Activated CD8-positive, alpha-beta T cell treated with anti-CD3 and anti-CD28 coated beads, Interleukin-2, amount 10 ng/mL, durations not matched to agents 7 days and 5 days (primary cell): ENCODE data around the gene DCAF11. TPM values are rescaled to one million over a fixed set of nuclear protein-coding genes. Genes with fewer than 3 reads are reported as not detected.

Experiments
- ATAC-seq: fragments of 150-1000 bp; cut with Tn5 transposase; one replicate; pipeline ENCODE4 v1.10.0; 2021; ENCODE audit warnings: moderate library complexity
- CTCF ChIA-PET: fragments of 350-600 bp; sonication (Branson Sonifier 250); formaldehyde crosslinking; loops from one replicate; lab custom pipeline; 2021; ENCODE audit warnings: antibody characterized with exemption; lab: Charles Lee
- POLR2A ChIA-PET: fragments of 350-600 bp; sonication (Branson Sonifier 250); formaldehyde crosslinking; loops from one replicate; lab custom pipeline; 2021; ENCODE audit warnings: antibody characterized with exemption; lab: Charles Lee
- DNase-seq: peaks from one replicate; pipeline ENCODE4 v3.0.0-alpha.2; 2020
- H3K27ac Mint-ChIP-seq: one replicate; pipeline ENCODE4 v1.8.0; 2021; ENCODE audit warnings: mild to moderate bottlenecking, mixed read lengths
- H3K27me3 Mint-ChIP-seq: one replicate; pipeline ENCODE4 v1.8.0; 2021; ENCODE audit warnings: low read depth, mixed read lengths
- H3K36me3 Mint-ChIP-seq: one replicate; pipeline ENCODE4 v1.8.0; 2021; ENCODE audit warnings: low read depth, mixed read lengths
- H3K4me1 Mint-ChIP-seq: one replicate; pipeline ENCODE4 v1.8.0; 2021; ENCODE audit warnings: low read depth, mixed read lengths
- H3K4me3 Mint-ChIP-seq: one replicate; pipeline ENCODE4 v1.8.0; 2021; ENCODE audit warnings: mild to moderate bottlenecking, mixed read lengths
- H3K9me3 Mint-ChIP-seq: one replicate; pipeline ENCODE4 v1.8.0; 2022; ENCODE audit warnings: mixed read lengths; ENCODE audit not compliant: insufficient read depth
- total RNA-seq, 2 experiments: library from RNA; stranded (reverse); gene quantifications; one replicate each; pipeline ENCODE4 v1.2.3, GENCODE V29; 2021

DCAF11 gene
- total RNA-seq, 2 experiments from 2014 or later, result 101 to 107 TPM

DNA sequence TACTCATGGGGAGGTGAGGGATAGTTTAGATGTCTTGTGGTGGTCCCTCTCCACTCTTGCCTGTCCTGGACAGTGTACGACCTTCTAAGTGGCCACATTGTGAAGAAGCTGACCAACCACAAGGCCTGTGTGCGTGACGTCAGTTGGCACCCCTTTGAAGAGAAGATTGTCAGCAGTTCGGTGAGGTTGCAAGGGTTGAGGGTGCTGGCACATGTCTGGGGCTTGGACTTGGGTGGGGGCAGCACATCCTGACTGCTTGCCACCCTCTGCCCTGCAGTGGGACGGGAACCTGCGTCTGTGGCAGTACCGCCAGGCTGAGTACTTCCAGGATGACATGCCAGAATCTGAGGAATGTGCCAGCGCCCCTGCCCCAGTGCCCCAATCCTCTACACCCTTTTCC lies 8.3 kb downstream of the DCAF11 start:
- DNase-seq (no peak), ATAC-seq (no peak)
- ChIA-PET POLR2A (interaction anchor here (4.1 kb wide), 1 partner anchor 13 kb away, joined by 17 read pairs; the partner anchor contains the start of gene PSME1), CTCF (interaction anchor here (0.6 to 2.2 kb wide), 3 partner anchors 8 to 91 kb away, joined by 3 to 6 read pairs (median 3); partner anchors contain the start of genes DCAF11, EMC9 and NRL)
- Mint-ChIP-seq H3K27ac (no peak overlapping the region), H3K9me3 (no peaks in the 10 kb centered on the region), H3K4me3 (no peak overlapping the region), H3K4me1 (peaks cover 5% of the 10 kb centered on the region), H3K27me3 (no peaks in the 10 kb centered on the region), H3K36me3 (peaks cover 42% of the 10 kb centered on the region)

GRCh38 chr14:24123424-24124417 lies 9.1 kb downstream of the DCAF11 start:
- no peaks in the 10 kb centered on the region for H3K9me3 Mint-ChIP-seq
- H3K36me3 Mint-ChIP-seq, result peaks cover 33% of the 10 kb centered on the region
- no peaks in the 10 kb centered on the region for H3K27me3 Mint-ChIP-seq
- CTCF ChIA-PET, result interaction anchor here (0.6 to 2.2 kb wide), 3 partner anchors 9 to 90 kb away, joined by 3 to 6 read pairs (median 3); partner anchors contain the start of genes DCAF11, EMC9 and NRL
- DNase-seq (no peak), ATAC-seq (no peak)
- H3K4me3 Mint-ChIP-seq, result no peak overlapping the region
- peak overlapping the region; percentile 3 for H3K27ac Mint-ChIP-seq
- H3K4me1 Mint-ChIP-seq, result peaks cover 5% of the 10 kb centered on the region
- POLR2A ChIA-PET, result interaction anchor here (1.7 to 4.8 kb wide), 3 partner anchors 9 to 23 kb away, joined by 6 to 26 read pairs (median 17); partner anchors contain the start of genes DCAF11, NRL, PSME1 and PSME2

GRCh38 chr14:24126939-24127338 lies 12.4 kb downstream of the DCAF11 start:
- Mint-ChIP-seq H3K4me1 (peaks cover 12% of the 10 kb centered on the region), H3K36me3 (peaks cover 12% of the 10 kb centered on the region), H3K27me3 (no peaks in the 10 kb centered on the region), H3K27ac (no peak overlapping the region), H3K9me3 (no peaks in the 10 kb centered on the region), H3K4me3 (no peak overlapping the region)
- ChIA-PET POLR2A (interaction anchor here (1.4 to 4.8 kb wide), 4 partner anchors 9 to 34 kb away, joined by 3 to 26 read pairs (median 6); partner anchors contain the start of genes DCAF11, IRF9, NRL and PSME1), CTCF (interaction anchor here (0.9 to 3.2 kb wide), 6 partner anchors 9 to 87 kb away, joined by 3 to 8 read pairs (median 6); partner anchors contain the start of genes DCAF11, IRF9, NRL and PSME1)
- DNase-seq (no peak), ATAC-seq (no peak)

DNA sequence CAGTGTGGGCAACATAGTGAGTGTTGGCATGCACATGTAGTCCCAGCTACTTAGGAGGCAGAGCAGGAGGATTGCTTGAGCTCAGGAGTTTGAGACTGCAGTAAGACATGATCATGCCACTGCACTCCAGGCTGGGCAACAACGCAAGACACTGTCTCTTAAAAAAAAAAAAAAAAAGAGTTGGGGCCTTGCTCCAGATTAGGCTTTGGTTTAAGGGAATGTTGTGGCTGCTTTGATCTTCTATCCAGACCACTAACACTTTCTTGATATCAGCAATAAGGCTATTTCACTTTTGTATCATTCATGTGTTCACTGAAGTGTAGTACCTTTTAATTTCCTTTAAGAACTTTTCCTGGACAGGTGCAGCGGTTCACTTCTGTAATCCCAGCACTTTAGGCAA lies 13.1 kb downstream of the DCAF11 start:
- no peak for ATAC-seq
- ChIA-PET CTCF (interaction anchor here (0.9 to 3.2 kb wide), 5 partner anchors 9 to 86 kb away, joined by 3 to 8 read pairs (median 5); partner anchors contain the start of genes DCAF11, IRF9, NRL and PSME1), POLR2A (interaction anchor here (1.6 to 4.8 kb wide), 2 partner anchors 13 to 19 kb away, joined by 5 to 26 read pairs; partner anchors contain the start of genes DCAF11, NRL and PSME2)
- DNase-seq, result no peak
- H3K4me1 Mint-ChIP-seq, result peaks cover 19% of the 10 kb centered on the region
- peaks cover 9% of the 10 kb centered on the region for H3K36me3 Mint-ChIP-seq
- H3K27ac Mint-ChIP-seq, result no peak overlapping the region
- H3K27me3 Mint-ChIP-seq, result no peaks in the 10 kb centered on the region
- H3K4me3 Mint-ChIP-seq, result no peak overlapping the region
- no peaks in the 10 kb centered on the region for H3K9me3 Mint-ChIP-seq

GRCh38 chr14:24129410-24129998 lies 14.9 kb downstream of the DCAF11 start:
- no peak overlapping the region for H3K4me3 Mint-ChIP-seq
- ChIA-PET CTCF (interaction anchor here (0.8 to 2.0 kb wide), 3 partner anchors 12 to 179 kb away, joined by 3 to 5 read pairs (median 4); partner anchors contain the start of genes DCAF11, EMC9 and NRL), POLR2A (no interaction called here)
- ATAC-seq (no peak), DNase-seq (no peak)
- no peaks in the 10 kb centered on the region for H3K9me3 Mint-ChIP-seq
- H3K36me3 Mint-ChIP-seq, result peaks cover 2% of the 10 kb centered on the region
- peaks cover 24% of the 10 kb centered on the region for H3K4me1 Mint-ChIP-seq
- no peak overlapping the region for H3K27ac Mint-ChIP-seq
- H3K27me3 Mint-ChIP-seq, result no peaks in the 10 kb centered on the region

DNA sequence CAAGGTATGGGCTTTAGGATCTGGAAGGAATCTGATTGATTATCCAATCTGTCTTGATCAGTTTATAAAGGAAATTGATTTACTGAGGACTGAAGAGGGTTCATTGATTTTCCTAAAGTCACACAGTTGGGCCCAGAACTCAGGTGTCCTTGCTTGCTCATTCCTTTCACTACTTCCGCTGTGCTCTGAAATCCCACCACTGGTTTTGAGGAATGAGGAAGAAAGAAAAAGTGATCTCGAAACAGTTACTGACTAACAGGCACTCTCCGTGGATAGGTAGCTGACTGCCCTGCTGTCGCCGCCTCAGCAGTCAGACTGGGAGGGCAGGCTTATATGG lies 15.8 kb downstream of the DCAF11 start, which contains the start of gene FITM1:
FITM1 (plus strand) TSS at position 280 of the 337 bp plus-strand sequence. CDS start 905 bp downstream, outside the sequence.
- Mint-ChIP-seq H3K27me3 (no peaks in the 10 kb centered on the region), H3K27ac (peak within 1 kb of the TSS; percentile 67), H3K4me1 (peaks cover 29% of the 10 kb centered on the region)

GRCh38 chr14:24130717-24131548 lies 16.4 kb downstream of the DCAF11 start:
- ATAC-seq (no peak), DNase-seq (no peak)
- Mint-ChIP-seq H3K4me3 (no peak overlapping the region), H3K9me3 (no peaks in the 10 kb centered on the region), H3K36me3 (peaks cover 2% of the 10 kb centered on the region), H3K4me1 (peaks cover 31% of the 10 kb centered on the region), H3K27me3 (no peaks in the 10 kb centered on the region), H3K27ac (peak overlapping the region; percentile 67)
- POLR2A ChIA-PET, result interaction anchor here (0.6 to 8.7 kb wide), 4 partner anchors 14 to 1250 kb away, joined by 4 to 119 read pairs (median 12); partner anchors contain the start of genes DCAF11, IRF9, NRL and RNF31
- CTCF ChIA-PET, result interaction anchor here (1.1 to 2.0 kb wide), 3 partner anchors 10 to 22 kb away, joined by 4 to 6 read pairs (median 5); partner anchors contain the start of genes DCAF11, EMC9 and NRL

More for the DNA sequence above, 15.8 kb downstream of the DCAF11 start, which contains the start of gene FITM1:
- CTCF ChIA-PET, result interaction anchor here (2.0 kb wide), 1 partner anchor 15 kb away, joined by 5 read pairs; the partner anchor contains the start of genes DCAF11 and NRL
- no peak within 1 kb of the TSS for H3K4me3 Mint-ChIP-seq
- ATAC-seq, result no peak
- peaks cover 2% of the 10 kb centered on the region for H3K36me3 Mint-ChIP-seq
- H3K9me3 Mint-ChIP-seq, result no peaks in the 10 kb centered on the region
- no peak for DNase-seq
- POLR2A ChIA-PET, result interaction anchor here (0.6 to 8.7 kb wide), 3 partner anchors 14 to 1249 kb away, joined by 4 to 119 read pairs (median 6); partner anchors contain the start of genes DCAF11, NRL and RNF31

- Mint-ChIP-seq H3K9me3 (no peaks in the 10 kb centered on the region), H3K4me1 (peaks cover 31% of the 10 kb centered on the region), H3K4me3 (no peak overlapping the region), H3K36me3 (peaks cover 4% of the 10 kb centered on the region), H3K27me3 (no peaks in the 10 kb centered on the region), H3K27ac (peak overlapping the region; percentile 83)
- POLR2A ChIA-PET, result interaction anchor here (1.6 to 8.7 kb wide), 3 partner anchors 15 to 29 kb away, joined by 6 to 119 read pairs (median 17); partner anchors contain the start of genes DCAF11, IRF9, NRL and RNF31
- DNase-seq (no peak), ATAC-seq (no peak)
- CTCF ChIA-PET, result interaction anchor here (1.1 to 2.3 kb wide), 4 partner anchors 10 to 74 kb away, joined by 3 to 9 read pairs (median 5); partner anchors contain the start of gene EMC9
Observed at GRCh38 chr14:24131549-24131966, 17.0 kb downstream of the DCAF11 start.

DNA sequence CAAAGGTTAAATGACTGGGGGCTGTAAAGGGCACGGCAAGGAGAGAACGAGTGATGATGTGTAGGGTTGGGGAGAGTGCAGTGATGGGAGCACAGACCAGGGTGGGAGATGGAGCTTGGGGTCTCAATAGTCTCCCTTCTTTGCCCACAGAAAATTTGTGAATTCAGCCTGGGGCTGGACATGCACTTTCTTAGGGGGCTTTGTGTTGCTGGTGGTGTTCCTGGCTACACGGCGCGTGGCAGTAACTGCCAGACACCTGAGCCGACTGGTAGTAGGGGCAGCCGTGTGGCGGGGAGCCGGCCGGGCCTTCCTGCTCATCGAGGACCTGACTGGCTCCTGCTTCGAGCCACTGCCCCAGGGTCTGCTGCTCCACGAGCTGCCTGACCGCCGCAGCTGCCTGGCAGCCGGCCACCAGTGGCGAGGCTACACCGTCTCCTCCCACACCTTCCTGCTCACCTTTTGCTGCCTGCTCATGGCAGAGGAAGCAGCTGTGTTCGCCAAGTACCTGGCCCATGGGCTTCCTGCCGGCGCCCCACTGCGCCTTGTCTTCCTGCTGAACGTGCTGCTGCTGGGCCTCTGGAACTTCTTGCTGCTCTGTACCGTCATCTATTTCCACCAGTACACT lies 17.6 kb downstream of the DCAF11 start:
- Mint-ChIP-seq H3K4me3 (peak overlapping the region; percentile 34), H3K27ac (peak overlapping the region; percentile 83), H3K36me3 (peaks cover 10% of the 10 kb centered on the region), H3K27me3 (no peaks in the 10 kb centered on the region), H3K4me1 (peaks cover 36% of the 10 kb centered on the region), H3K9me3 (no peaks in the 10 kb centered on the region)
- ChIA-PET CTCF (interaction anchor here (0.7 to 2.3 kb wide), 5 partner anchors 9 to 74 kb away, joined by 3 to 9 read pairs (median 4); partner anchors contain the start of gene EMC9), POLR2A (interaction anchor here (1.0 to 8.7 kb wide), 7 partner anchors 9 to 29 kb away, joined by 3 to 119 read pairs (median 5); partner anchors contain the start of genes DCAF11, EMC9, IRF9 and NRL)
- ATAC-seq (no peak), DNase-seq (peak; percentile 33)
